GM18498 (cell line): ENCODE measurements around the gene TTLL7.
"Not testable (repeated sequence)": the region's sequence is repeated elsewhere in the genome, so short reads cannot be mapped to it uniquely, and the experiment has no call there.

Experiments
- ATAC-seq: cut with Tn5 transposase; IDR thresholded peaks from one replicate; pipeline ENCODE4 v1.9.1; 2021; ENCODE audit warnings: mild to moderate bottlenecking, moderate library complexity; ENCODE audit not compliant: unreplicated experiment

The TTLL7 gene

GRCh38 chr1:83997631-83998030, 1.3 kb downstream of the TTLL7 start:
- ATAC-seq: no peak

GRCh38 chr1:83996621-83997020, 2.3 kb downstream of the TTLL7 start:
- no peak for ATAC-seq

- ATAC-seq: no peak
Observed at GRCh38 chr1:83996191-83996590, 2.7 kb downstream of the TTLL7 start.

GRCh38 chr1:83995649-83996048, 3.3 kb downstream of the TTLL7 start:
- no peak for ATAC-seq

- ATAC-seq: no peak
Observed at GRCh38 chr1:83994111-83994510, 4.8 kb downstream of the TTLL7 start.

- no peak for ATAC-seq
Observed at GRCh38 chr1:83990734-83991133, 8.2 kb downstream of the TTLL7 start.

GRCh38 chr1:83985048-83985447, 13.9 kb downstream of the TTLL7 start:
- ATAC-seq: no peak

GRCh38 chr1:83983918-83984317, 15.0 kb downstream of the TTLL7 start:
- ATAC-seq: not testable (repeated sequence)

- ATAC-seq: no peak
Observed at GRCh38 chr1:83978056-83978455, 20.9 kb downstream of the TTLL7 start.

- no peak for ATAC-seq
Observed at GRCh38 chr1:83976920-83977319, 22.0 kb downstream of the TTLL7 start.

- ATAC-seq: no peak
Observed at GRCh38 chr1:83970802-83971201, 28.1 kb downstream of the TTLL7 start.

- ATAC-seq: no peak
Observed at GRCh38 chr1:83970114-83970513, 28.8 kb downstream of the TTLL7 start.

GRCh38 chr1:83967336-83967735, 31.6 kb downstream of the TTLL7 start:
- ATAC-seq: no peak

- ATAC-seq: no peak
Observed at GRCh38 chr1:83964153-83964552, 34.8 kb downstream of the TTLL7 start.

GRCh38 chr1:83961571-83962295, 37.2 kb downstream of the TTLL7 start:
- ATAC-seq: no peak

- no peak for ATAC-seq
Observed at GRCh38 chr1:83960669-83961277, 38.2 kb downstream of the TTLL7 start.

GRCh38 chr1:83959824-83960498, 39.0 kb downstream of the TTLL7 start:
- no peak for ATAC-seq

- no peak for ATAC-seq
Observed at GRCh38 chr1:83958704-83959103, 40.2 kb downstream of the TTLL7 start.

GRCh38 chr1:83954166-83954823, 44.6 kb downstream of the TTLL7 start:
- no peak for ATAC-seq

GRCh38 chr1:83950106-83950661, 48.7 kb downstream of the TTLL7 start:
- ATAC-seq: no peak

- no peak for ATAC-seq
Observed at GRCh38 chr1:83942914-83943313, 56.0 kb downstream of the TTLL7 start.
